ENCODE data around the gene KRTAP4-3.
"Not testable (repeated sequence)": the region's sequence is repeated elsewhere in the genome, so short reads cannot be mapped to it uniquely, and the experiment has no call there.

KRTAP4-3 gene

DNA sequence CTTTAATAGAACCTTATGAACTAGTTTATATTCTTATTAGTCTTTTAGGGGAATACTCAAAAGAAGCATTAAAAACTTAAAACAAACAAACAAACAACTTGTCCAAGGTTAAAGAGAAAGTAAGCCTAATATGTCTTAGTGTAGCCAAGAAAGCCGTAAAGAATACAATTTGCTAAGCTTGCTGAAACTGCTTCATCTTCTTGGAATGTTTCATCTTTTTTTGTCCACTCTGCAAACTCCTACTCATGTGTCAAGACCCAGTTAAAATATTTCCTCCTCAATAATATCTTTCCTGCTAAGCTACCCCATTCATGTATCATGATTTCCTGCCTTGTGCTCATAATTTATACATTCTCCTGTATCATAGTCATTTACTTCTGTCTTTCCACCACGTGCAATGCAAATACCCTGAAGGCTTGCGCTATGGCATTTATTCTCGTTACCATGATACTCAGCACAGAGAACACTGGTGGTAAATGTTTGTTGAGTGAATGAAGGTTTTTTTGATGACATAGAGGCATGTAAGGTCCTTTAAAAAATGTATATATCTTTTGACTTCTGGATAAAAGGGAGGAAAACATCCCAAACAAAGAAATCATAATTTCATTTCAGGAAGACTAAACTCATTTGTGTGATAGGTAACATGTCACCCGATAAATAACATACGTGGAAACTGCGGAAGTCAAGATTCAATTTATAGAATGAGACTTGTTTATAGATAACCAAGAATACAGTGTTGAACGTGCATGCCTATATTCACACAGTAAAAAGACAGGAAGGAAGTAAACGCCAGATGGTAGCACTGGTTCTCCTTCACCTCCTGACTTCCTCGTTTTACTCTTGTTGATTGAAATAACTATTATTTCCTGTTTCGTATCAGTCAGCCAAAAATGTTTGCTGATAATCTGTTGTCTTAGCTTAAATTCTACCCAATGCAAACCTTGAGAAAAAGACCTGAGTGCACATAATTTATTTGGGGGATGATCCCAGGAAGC is 48.0 kb downstream of the KRTAP4-3 start:
- in situ Hi-C loops (cut with MboI; ENCODE audit: low sequenced_read_pairs), result not testable (repeated sequence)

DNA sequence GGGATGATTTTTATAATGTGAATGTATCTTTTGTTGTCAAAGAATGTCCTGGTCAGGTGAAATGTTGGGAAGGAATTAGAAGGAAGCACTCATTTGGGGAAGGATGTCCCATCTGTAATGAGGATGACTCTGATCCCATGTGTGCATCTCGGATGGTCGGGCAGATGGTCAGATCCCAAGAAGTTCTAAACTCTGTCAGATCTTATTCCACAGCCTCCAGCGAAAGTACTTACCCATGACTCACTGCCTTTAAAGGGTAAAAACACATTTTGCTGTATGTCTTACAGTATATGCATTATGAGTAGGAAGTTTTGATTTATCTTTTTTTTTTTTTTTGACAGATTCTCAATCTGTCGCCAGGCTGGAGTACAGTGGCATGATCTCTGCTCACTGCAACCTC is 49.3 kb downstream of the KRTAP4-3 start:
- in situ Hi-C loops (cut with MboI; ENCODE audit: low sequenced_read_pairs), result no loop called here

DNA sequence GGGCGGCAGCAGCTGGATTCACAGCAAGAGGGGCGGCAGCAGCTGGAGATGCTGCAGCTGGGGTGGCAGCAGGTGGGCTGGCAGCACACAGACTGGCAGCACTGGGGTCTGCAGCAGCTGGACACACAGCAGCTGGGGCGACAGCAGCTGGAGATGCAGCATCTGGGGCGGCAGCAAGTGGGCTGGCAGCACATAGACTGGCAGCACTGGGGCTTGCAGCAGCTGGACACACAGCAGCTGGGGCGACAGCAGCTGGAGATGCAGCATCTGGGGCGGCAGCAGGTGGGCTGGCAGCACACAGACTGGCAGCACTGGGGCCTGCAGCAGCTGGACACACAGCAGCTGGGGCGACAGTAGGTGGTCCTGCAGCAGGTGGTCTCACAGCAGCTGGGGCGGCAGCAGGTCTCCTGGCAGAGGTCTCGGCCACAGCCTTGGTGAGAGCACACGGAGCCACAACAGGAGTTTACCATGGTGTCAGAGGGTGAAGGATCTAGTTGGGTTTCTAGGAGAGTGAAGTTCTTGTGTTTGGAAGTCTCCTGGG is 50.1 kb downstream of the KRTAP4-3 start, which contains the start of gene KRTAP4-11:
Gene KRTAP4-11, minus strand, starts transcription at position 528 of the 541 bp plus-strand sequence. Its CDS starts 58 bp downstream, at position 470.
- in situ Hi-C loops (cut with MboI; ENCODE audit: low sequenced_read_pairs), result not testable (repeated sequence)

All from hTERT RPE-1 (cell line).